Activated CD8-positive, alpha-beta memory T cell treated with anti-CD3 and anti-CD28 coated beads, Interleukin-2, amount 50 U/mL, for 1 hour (primary cell): ENCODE measurements around the gene LRRC14B.

Source experiments
- DNase-seq: peaks from one replicate; pipeline ENCODE4 v3.0.0-alpha.2; 2020; ENCODE audit errors: extremely low read depth

The LRRC14B gene

DNA sequence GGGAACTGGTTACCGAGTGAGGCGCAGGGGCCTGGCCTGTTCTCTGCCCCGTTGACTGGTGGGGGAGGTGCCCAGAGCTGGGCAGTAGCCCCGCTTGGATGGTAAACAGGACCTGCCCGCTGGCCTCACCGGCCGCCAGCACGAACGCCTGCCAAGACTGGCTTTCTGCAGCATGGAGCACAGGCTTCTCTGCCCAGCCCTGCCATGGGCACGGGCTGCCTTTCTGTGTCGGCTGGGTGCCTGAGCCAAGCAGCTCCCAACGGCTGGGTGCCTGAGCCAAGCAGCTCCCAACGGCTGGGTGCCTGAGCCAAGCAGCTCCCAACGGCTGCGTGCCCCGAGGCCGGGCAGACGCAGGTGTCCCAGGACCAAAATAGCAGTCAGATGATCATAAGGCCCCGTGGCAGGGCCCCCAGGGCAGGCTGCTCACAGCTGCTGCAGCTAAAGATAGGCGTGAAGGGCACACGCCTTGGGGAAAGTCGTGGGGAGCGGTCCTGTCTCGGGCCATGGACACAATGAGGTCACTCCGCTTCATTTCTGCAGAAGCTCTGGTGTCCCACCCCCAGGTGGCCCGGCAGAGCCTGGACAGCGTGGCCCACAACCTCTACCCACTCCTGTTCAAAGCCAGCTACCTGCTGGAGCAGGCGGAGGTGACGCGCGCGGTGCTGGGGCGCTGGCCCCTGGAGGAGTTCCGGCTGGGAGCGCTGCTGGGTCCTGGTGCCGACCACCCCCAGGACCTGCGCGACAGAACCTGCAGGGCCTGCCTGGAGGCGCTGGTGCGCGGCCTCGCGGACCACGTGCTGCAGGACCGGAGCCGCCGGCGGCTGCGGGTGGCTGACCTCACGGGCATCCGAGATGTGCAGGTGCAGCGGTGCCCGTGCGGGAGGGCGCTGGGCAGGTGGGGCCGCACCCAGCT is at the start of gene LRRC14B:
LRRC14B (plus strand) TSS at position 460 of the 913 bp plus-strand sequence; CDS start at position 504, 44 bp downstream.
- no peak for DNase-seq

DNA sequence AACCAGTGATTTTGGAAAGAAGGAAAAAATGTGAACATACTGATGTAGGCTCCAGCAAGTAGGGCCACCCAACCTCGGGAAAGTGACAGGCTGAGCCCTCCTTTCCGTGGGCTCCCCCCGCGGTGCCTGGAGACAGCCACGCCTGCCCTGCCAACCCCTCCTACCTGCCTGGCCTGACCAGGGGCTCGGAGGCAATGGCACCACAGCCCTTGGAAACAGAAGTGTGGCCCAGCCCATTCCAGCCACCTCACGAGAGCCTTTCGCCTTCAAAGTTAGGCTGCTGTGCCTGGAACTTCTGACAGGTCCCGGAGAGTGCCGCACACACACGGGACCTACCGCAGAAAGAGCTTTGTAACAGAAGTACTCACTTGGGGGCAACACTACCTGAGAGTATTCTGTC is 49.5 kb upstream of the LRRC14B start:
- DNase-seq, result no peak

DNA sequence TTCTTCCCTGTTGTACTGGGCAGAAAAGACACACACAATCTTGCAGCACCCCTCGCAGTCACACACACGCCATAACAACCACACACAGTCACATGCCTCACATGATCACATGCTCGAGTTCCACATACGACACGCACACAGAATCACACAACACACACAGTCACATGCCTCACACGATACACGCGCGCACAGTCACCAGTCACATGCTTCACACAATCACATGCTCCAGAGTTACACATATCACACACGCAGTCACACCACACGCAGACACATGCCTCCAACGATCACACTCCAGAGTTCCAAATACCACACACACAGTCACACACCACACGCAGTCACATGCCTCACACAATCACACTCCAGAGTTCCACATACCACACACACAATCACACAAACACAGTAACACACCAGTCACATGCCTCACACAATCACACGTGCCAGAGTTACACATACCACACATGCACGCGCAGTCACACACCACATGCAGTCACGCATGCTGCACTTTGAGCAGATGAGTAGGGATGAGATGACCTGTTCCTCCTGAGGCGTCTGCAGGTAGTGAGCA is 49.0 kb upstream of the LRRC14B start:
- DNase-seq, result no peak

DNA sequence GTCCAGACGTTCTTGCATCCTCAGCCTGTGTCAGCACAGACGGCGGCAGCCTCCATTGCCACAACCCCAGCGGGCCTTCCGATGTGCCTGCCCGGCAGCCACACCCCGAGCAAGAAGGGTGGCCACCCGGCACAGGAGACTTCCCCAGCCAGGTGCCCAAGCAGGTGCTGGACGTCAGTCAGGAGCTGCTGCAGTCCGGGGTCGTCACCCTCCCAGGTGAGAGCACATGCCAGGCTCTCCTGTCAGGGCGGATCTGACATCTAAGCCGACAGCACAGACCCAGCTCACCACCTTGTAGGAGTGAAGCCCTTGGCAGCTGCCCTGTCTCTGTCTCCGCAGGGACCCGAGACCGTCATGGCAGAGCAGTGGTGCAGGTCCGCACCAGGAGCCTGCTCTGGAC is 48.3 kb upstream of the LRRC14B start:
- DNase-seq, result no peak

DNA sequence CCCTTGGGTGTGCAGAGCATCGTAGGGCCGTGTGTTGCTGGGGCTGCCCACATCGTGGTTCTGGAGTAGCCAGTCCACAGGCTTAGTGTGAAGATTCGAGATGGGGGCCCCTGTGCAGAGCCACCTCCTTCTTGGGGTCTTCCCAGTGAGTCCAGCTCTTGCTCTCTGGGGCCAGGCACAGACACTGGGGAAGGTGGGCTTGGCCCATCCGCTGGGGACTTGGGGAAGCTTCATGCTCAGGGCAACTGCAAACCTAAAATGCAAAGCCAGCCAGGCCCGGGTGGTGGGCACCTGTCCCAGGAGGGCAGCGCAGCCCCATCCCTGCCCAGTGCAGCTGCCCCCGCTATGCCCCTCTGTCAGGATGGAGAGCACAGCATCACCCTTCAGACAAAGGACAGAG is 46.4 kb upstream of the LRRC14B start:
- no peak for DNase-seq

DNA sequence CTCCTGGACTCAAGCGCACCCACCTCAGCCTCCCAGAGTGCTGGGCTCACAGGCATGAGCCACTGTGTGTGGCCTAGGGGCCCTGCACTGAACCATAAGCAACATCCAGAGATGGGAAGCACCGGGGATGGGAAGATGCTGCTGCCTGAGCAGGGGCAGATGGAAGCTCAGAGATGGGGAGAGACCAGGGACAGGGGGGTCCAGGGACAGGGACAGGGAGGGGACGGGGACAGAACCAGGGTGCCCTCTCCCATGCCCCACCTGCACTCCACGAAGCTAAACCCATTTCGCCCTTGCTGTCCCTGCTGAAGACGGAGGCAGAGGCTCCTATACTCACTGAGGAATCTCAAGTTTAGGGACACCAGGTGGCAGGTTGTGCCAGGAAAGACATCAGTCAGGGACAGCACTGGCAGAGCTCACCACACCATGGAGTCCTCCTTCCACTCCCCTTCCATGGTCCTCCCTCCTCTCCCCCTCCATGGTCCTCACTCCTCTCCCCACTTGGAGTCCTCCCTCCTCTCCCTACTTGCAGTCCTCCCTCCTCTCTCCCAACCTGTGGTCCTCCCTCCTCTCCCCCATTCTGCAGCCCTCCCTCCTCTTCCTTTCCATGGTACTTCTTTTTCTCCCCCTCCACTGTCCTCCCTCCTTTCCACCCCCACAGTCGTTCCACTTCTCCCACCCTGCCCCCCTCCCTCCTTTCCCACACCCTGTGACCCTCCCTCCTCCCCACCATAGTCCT is 45.5 kb upstream of the LRRC14B start:
- DNase-seq, result no peak

DNA sequence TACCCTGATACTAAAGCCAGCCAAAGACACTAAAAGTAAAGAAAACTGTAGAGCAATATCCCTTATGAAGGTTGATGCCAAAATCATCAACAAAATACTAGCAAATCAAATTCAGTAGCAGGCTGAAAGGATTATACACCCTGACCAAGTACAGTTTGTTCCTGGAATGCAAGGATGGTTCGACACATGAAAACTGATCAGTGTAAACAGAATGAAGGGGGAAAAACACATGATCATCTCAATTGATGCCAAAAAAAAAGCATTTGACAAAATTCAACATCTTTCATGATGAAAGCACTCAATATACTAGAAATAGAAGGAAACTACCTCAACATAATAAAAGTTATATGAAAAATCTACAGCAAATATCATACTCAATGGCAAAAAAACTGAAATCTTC is 43.5 kb upstream of the LRRC14B start:
- no peak for DNase-seq

DNA sequence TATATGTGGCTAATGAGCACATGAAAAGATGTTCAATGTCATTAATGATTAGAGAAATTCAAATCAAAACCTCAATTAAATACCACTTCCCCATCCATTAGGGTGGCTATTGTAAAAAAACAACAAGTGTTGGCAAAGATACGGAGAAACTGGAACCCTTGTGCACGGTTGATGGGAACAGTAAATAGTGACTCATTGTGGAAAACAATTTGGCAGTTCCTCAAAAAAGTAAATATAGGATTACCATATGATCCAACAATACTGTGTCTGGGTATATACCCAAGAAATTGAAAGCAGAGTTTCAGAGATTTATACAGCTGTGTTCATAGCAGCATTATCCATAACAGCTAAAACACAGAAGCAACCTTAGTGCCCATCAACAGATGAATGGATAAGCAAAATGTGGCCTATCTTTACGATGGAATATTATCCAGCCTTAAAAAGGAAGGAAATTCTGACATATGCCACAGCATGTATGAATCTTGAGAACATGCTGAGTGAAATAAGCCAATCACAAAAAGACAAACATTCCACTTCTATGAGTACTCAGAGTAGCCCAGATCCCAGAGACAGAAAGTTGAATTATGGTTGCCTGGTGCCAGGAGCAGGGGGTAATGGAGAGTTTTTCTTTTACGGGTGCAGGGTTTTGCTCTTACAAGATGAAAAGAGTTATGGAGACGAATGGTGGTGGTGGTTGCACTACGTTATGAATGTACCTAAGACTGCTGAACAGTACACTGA is 41.4 kb upstream of the LRRC14B start:
- no peak for DNase-seq

DNA sequence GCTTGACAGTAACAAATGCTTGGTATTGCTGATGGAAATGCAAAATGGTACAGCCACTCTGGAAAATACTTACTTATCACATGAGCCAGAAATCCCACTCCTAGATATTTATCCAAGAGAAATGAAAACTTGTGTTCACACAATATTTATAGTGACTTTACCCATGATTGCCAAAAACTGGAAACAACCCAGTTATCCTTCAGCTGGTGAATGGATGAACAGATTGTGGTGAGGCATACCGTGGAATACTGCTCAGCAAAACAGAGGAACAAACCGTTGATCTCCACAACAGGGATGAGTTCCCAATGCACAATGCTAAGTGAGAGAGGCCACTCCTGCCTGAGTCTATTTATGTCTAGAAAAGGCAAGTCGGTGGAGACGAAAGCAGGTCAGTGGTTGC is 40.5 kb upstream of the LRRC14B start:
- DNase-seq, result no peak

DNA sequence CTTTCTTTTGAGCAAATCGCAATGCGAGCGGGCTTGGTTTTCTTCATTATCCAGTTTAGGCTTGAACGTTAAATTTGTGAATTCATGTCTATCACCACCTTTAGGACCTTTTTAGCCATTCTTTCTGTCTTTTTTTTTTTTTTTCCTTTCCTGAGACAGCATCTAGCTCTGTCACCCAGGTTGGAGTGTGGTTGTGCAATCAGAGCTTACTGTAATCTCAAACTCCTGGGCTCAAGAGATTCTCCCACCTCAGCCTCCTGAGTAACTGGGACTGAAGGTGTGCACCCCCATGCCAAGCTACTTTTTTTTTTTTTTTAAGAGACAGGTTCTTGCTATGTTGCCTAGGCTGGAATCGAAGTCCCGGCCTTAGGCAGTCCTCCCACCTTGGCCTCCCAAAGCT is 39.2 kb upstream of the LRRC14B start:
- DNase-seq, result no peak

DNA sequence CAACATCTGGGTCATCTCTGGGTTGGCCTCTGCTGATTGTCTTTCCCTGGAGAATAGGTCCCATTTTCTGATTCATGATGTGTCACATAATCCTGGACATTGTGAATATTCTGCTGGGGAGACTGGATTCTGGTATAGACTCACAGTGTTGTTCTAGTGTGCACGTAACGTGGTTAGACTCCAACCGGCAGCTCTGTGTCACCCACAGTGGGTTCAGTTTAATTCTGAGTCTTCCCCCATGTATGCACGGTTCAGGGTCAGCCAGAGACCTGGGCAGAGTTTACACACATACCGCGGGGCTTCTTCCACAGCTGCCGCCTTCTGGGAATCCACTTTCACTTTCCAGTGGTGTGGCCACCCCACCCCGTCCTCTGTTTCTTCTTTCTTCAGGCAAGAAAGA is 38.0 kb upstream of the LRRC14B start:
- DNase-seq, result no peak

DNA sequence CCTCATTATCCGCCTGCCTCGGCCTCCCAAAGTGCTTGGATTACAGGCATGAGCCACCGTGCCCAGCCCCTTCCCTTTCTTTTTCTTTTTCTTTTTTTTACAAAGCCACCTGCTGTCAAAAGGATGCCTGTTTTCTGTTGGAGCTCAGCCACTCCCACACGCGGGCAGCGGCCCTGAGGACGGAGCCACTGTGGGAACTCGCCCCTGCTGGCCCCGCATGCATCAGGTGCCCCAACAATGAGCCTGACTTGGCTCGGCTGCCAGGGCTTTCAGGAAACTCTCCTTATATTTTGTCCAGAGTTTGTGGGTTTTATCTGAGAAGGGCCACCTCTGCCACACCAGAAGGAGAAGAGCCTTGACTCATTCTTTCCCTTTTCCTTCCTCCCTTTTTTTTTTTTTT is 37.1 kb upstream of the LRRC14B start:
- no peak for DNase-seq

DNA sequence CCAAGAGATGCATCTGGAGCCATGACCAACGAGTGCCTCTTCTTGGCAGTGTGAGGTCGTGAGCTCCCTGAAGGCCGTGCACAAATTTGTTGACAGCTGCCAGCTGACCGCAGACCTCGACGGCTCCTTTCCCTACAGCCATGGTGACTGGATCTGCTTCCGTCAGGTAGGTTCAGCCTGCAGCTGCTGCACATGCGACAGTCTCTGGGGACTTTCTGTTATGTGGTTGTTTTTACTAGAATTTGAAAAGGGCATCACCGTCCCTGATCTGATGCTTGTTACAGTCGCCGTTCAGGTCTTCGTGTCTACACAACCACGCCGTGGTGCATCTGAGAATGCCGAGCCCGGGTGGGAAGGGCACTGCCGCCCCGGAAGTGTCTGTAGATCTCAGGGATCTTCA is 36.5 kb upstream of the LRRC14B start:
- no peak for DNase-seq

DNA sequence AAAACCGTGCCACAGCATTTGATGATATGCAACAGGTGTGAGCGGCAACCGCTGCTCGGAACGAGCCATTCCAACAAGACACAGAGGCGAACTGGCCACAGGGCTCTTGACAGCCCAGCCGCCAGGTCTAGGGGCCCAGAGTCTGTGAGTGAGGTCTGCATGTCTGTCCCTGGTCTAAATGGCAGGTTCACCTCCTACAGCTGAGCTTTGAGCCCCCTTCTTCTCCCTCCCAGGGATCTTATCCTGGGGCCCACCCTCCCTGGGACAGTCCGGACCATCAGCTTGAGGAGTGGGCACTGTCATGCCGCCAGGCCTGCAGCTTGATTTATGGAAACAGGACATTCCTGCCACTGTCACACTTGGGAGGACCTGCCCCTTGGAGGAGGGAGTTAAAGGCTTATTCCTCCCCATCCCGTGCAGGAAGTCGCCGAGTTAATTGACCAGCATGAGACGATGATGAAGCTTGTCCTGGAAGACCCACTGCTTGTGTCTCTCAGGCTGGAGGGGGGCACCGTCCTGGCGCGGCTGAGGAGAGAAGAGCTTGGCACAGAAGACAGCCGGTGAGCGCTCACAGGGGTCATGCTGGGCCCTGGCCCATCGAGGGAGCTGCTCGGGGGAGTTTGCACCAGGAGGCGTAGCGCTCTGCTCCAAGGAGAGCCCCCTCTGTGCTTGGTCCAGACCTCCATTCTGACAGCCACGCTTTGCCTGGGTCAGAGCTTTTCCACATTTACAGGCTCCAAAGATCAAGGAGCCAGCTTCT is 35.5 kb upstream of the LRRC14B start:
- no peak for DNase-seq

DNA sequence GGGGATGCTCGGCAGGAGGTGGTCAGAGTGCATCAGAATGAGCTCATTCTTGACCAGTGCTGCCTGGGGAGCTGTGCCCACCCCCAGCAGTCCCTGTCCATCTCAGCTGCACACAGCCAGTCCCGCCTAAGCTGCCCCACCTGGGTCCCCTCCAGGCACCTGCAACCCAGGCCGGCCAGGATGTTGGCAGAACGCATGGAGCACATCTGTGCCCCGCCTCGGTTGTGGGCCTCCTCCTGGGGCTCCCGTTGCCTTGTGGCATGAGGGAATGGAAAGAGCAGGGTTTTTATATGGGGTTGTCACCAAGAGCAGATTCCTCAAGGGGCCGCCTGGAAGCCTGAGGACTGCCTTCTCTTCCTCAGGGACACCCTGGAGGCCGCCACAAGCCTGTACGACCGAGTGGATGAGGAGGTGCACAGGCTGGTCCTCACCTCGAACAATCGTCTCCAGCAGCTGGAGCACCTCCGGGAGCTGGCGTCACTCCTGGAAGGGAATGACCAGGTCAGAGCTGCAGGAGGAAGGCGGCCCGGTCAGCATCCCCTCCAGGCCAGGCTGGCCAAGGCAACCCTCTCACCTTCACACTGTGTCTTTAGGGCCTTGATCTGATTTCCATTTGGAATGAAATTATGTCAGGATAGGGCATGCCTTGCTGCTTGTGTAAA is 34.8 kb upstream of the LRRC14B start:
- no peak for DNase-seq

DNA sequence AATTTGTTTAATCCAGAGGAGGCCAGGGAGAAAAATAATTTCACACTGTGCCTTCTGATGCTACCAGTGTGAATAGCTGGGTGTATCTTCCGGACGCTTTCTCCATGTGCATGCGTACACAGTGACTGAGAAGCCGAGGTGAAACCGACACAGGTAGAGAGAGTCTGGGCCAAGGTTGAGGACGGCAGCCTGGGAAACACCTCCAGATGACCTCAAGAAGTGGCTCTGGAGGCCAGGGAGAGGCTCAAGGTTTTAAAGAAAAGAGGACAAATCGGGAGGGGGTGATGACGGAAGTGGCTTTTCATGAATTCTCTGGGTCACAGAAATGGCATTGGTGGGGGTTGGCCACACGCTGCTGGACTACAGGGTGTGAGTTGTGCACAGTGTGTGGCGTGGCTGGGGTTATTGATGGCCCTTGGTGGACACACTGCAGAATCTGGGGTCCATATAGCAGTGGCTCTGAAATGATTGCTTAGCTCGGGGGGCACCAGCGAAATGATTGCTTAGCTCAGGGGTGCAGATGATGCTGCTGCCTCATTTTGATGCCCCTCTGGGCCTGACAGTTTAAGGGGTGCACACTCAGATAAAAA is 34.1 kb upstream of the LRRC14B start:
- no peak for DNase-seq

DNA sequence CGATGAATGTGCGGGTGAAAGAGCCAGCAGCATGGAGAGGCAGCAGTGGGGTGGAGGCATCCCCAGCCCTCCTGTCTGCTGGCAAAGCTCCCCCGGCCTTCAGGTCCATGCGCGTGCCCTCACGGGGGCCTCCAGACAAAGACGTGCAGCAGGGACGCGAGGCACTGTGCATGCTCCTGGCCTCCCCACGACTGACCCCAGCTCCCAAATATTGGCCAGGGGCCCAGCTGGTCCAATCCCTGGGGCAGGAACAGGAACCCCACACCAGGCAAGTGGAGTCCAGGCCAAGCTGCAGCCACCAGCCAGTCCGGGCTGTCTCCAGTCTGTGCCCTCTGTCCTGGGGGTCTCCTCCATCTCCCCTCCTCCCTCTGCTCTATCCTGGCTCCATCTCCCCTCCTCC is 33.5 kb upstream of the LRRC14B start:
- no peak for DNase-seq

DNA sequence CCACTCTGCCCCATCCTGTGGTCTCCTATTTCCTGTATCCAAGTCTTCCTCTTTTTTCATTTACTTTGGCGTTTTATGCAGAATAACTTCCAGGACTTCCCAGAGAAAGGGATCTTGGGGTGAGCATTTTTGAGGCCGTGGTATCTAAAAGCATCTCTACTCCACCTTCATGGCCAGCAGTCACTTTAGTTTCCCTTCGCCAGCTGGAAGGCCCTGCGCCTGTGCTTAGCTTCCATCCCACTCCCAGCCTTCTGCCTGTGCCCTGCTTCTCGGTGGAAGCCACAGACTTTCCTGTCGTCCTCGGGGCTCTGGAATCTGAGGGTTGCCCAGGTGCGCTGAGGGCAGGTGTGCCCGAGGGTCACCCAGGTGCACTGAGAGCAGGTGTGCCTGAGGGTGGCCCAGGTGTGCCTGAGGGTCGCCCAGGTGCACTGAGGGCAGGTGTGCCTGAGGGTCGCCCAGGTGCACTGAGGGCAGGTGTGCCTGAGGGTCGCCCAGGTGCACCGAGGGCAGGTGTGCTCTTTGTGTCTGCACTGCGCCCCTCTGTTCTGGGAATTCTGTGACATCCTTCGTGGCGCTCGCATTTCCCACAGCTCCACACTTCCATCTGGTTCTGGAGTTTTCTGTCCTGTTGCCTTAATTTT is 32.4 kb upstream of the LRRC14B start:
- DNase-seq, result no peak

DNA sequence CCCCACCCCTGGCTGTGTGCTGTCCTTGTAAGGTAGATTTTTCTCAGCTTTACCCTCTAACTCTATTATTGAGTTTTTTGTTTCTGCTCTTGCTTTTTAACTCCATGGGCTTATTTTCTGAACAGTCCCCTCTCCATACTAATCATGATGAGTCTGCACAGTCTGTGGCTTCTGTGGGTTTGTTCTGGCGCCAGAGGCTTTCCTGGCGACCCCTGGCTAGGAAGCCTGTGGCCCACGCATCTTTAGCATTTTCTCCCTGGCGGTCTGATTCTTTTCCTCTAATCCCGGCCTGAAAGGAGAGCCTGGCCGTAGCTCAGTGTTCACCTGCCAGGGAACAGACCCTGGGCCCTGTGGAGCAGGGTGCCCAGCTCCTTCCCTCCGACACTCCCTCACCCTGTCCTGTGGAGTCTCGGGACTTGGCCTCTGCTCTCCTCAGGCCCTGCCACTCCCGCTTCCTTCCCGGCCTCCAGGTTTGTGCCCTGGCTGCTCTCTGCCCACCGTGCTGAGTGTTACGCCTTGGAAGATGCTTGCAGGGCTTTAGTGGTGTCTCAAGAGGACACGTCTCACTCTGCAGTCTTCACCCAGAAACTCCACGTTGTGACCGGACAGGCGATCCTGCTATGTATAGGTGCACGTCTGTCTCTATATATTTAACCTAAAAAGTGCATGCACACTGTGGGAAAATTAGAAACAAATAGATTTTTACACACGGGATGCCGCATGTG is 31.7 kb upstream of the LRRC14B start:
- DNase-seq, result no peak
